Stimulated activated memory B cell treated with anti-CD40 and anti-IgM and Interleukin-4, amounts not matched to agents 10 μg/mL and 1 μg/mL and 100 μg/mL, for 72 hours (primary cell): Measurements from ENCODE around the gene FMN1.

Experiments
- ATAC-seq: fragments of 150-1000 bp; cut with Tn5 transposase; 2 replicates; pipeline ENCODE4 v1.10.0; 2021
- H3K27ac Mint-ChIP-seq: one replicate; pipeline ENCODE4 v1.8.0; 2022; ENCODE audit warnings: mild to moderate bottlenecking, mixed read lengths
- H3K27me3 Mint-ChIP-seq: one replicate; pipeline ENCODE4 v1.8.0; 2022; ENCODE audit warnings: mixed read lengths
- H3K36me3 Mint-ChIP-seq: one replicate; pipeline ENCODE4 v1.8.0; 2022; ENCODE audit warnings: mixed read lengths
- H3K4me1 Mint-ChIP-seq: one replicate; pipeline ENCODE4 v1.8.0; 2022; ENCODE audit warnings: mixed read lengths
- H3K4me3 Mint-ChIP-seq: one replicate; pipeline ENCODE4 v1.8.0; 2022; ENCODE audit warnings: mild to moderate bottlenecking, moderate library complexity, mixed read lengths
- H3K9me3 Mint-ChIP-seq: one replicate; pipeline ENCODE4 v1.8.0; 2022; ENCODE audit warnings: mixed read lengths

Gene FMN1

DNA sequence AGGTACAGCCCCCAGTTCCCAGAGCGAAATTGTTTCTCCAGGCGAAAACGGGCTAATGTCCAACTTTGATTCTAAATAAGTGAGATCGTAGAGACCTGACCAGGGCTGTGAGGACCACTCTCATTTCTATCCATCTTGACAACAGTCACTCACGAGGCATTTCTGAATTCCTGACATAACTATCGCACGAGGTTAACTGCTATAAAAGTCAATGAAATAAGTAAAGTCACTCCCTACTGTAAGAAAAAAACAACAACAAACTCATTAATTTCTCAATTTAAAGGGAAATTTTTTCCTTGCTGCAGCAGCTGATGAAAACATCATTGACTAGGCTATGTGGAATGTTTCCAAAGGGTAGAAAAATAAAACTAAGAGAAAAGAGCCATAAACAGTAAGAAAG is 407.6 kb downstream of the FMN1 start:
- Mint-ChIP-seq H3K27ac (no peak overlapping the region), H3K9me3 (peaks cover 2% of the 10 kb centered on the region), H3K4me3 (no peak overlapping the region), H3K4me1 (no peaks in the 10 kb centered on the region), H3K36me3 (no peaks in the 10 kb centered on the region), H3K27me3 (peaks cover 13% of the 10 kb centered on the region)
- no peak for ATAC-seq

DNA sequence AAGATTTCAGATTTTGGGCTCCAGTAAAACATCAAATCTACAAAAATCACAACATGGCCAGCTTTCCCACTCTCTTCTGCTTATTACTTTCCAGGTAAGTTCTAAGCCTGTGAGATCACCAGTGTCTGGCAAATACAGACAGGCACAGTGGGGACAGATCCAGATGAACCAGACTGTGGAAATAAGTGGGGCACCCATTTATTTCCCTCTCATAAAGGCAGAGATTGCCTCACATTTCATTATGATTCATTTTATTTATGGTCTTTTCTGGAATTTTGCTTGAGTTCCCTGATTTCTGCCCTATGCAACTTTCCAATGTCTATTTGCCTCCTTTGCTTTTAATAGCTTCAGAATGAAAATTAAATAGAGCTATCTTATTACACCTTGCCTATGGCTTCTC is 409.9 kb downstream of the FMN1 start:
- Mint-ChIP-seq H3K9me3 (no peaks in the 10 kb centered on the region), H3K27me3 (peaks cover 25% of the 10 kb centered on the region), H3K4me1 (no peaks in the 10 kb centered on the region), H3K27ac (no peak overlapping the region), H3K4me3 (no peak overlapping the region), H3K36me3 (no peaks in the 10 kb centered on the region)
- no peak for ATAC-seq

DNA sequence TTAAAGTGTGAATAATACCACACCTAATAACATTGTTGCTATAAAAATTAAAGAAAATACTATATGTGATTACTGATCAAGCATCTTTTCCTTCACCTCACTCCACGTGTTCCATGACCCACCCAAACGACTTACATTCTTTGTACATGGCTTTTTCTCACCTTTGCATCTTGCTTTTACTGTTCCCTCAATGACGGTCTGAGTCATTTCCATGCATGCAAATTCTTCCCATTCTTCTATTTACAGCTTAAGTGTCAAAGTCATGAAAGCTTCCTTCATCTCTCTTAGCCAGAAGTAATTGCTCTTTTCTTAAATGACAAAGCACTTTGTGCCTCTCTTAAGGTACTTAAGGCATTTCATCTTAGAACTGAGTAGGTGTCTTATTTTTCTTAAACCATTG is 412.7 kb downstream of the FMN1 start:
- Mint-ChIP-seq H3K4me3 (no peak overlapping the region), H3K9me3 (peaks cover 3% of the 10 kb centered on the region), H3K27ac (no peak overlapping the region), H3K36me3 (no peaks in the 10 kb centered on the region), H3K4me1 (no peaks in the 10 kb centered on the region), H3K27me3 (peaks cover 25% of the 10 kb centered on the region)
- no peak for ATAC-seq

DNA sequence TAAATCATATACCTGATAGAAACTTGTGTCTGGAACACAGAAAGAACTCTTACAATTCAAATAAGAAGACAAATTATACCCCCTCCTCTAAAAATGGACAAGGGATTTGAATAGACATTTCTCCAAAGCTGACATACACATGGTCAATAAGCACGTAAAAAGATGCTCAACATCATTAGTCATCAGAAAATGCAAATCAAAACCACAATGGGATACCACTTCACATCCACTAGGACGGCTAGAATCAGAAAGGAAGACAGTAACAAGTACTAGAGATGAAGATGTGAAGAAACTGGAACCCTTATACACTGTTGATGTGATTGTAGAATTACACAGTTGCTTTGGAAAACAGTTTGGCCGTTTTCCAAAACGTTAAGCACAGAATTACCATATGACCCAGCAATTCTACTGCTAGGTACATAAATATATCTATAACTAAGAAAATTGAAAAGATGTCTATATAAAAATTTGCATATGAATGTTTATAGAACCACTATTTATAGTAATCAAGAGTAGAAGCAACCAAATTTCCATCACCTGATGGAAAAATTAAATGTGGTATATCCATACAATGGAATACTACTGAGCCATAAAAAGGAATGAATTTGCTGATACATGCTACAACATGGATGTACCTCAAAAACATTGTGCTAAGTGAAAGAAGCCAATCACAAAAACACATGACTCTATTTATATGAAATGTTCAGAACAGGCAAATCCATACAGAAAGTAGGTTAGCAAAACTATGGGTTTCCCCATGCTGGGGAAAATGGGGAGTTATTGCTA is 415.9 kb downstream of the FMN1 start:
- peaks cover 41% of the 10 kb centered on the region for H3K27me3 Mint-ChIP-seq
- no peaks in the 10 kb centered on the region for H3K4me1 Mint-ChIP-seq
- no peaks in the 10 kb centered on the region for H3K36me3 Mint-ChIP-seq
- peaks cover 3% of the 10 kb centered on the region for H3K9me3 Mint-ChIP-seq
- H3K27ac Mint-ChIP-seq, result no peak overlapping the region
- no peak overlapping the region for H3K4me3 Mint-ChIP-seq
- ATAC-seq, result no peak

DNA sequence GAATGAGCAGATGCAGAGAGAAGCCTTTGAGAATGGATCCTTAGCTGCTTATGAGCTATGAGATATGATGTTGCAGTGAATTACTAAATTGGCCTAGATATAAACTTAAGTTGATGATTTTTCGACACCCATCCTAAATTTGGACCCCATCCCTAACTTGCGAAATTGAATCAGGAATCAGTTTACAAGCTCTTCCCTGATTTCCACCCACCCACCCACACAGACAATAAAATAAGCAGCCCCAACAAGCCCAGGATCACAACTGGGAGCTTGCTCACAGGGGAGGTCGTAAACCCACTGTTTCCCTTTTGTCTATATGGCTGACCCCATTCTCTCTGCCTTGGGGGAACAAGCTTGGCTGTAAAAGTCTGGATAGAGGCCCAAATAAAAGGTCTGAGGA is 419.4 kb downstream of the FMN1 start:
- Mint-ChIP-seq H3K36me3 (no peaks in the 10 kb centered on the region), H3K27ac (no peak overlapping the region), H3K9me3 (peaks cover 3% of the 10 kb centered on the region)

DNA sequence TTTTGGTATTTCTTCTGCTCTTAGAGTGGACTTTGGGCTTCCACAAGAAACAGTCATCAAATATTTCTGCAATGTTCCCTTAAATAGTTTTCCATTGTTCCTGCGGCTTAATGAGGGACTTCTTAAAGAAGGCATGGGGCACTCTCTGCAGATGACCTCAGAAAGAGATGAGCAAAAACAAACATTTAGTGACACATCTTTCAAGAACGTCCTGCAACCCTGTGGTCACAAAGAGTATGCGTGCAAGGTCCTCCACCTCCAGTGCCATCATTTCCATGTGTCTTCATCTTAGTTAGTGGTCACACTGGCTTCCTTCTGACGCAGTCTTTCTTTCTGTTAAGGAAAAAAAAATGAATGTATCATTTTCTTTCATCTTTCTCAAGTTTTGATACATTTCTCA is 420.5 kb downstream of the FMN1 start:
- no peaks in the 10 kb centered on the region for H3K4me1 Mint-ChIP-seq
- peaks cover 16% of the 10 kb centered on the region for H3K27me3 Mint-ChIP-seq
- H3K9me3 Mint-ChIP-seq, result peaks cover 3% of the 10 kb centered on the region
- no peak for ATAC-seq
- no peak overlapping the region for H3K4me3 Mint-ChIP-seq
- H3K27ac Mint-ChIP-seq, result no peak overlapping the region
- no peaks in the 10 kb centered on the region for H3K36me3 Mint-ChIP-seq

More for the DNA sequence above, 419.4 kb downstream of the FMN1 start:
- Mint-ChIP-seq H3K27me3 (peaks cover 16% of the 10 kb centered on the region), H3K4me3 (no peak overlapping the region), H3K4me1 (no peaks in the 10 kb centered on the region)
- no peak for ATAC-seq

DNA sequence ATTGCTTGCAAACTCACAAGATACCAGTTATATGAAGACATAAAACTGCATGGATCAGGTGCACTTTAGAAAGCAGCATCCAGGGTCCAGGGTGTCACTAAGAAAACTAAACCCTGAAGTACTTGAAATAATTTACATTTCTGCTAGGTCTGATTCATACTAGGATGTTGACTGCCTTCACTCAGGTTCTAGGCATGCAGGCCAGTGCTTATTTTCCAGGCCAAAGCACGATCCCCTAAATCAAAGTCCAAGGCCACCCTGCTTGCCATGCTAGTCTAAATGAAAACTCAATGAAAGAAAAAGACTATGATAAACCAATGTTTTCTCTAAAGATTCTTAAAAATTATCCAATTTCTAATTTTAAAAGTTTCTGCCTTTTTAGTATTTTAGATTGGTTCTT is 427.3 kb downstream of the FMN1 start:
- Mint-ChIP-seq H3K27me3 (peaks cover 18% of the 10 kb centered on the region), H3K4me3 (no peak overlapping the region), H3K4me1 (no peaks in the 10 kb centered on the region), H3K27ac (no peak overlapping the region), H3K9me3 (no peaks in the 10 kb centered on the region), H3K36me3 (no peaks in the 10 kb centered on the region)
- no peak for ATAC-seq

DNA sequence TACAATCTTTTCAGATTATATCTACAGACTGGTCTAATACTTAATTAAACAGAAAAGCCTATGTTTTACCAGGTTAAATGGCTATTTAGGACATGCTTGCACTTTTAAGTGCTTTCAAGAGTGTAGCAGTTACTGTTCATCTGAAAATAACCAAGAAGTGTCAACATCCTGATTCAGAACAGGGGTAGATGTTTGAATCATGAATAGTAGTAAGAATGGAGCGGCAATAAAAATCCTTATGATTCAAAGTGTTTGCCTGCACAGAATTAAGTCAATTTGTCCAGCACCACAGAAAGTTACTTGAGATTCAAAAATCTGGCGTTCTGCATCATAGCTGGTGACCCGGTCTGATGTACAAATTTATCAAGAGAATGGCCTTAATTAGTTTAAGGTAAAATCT is 428.4 kb downstream of the FMN1 start:
- peaks cover 30% of the 10 kb centered on the region for H3K27me3 Mint-ChIP-seq
- H3K9me3 Mint-ChIP-seq, result no peaks in the 10 kb centered on the region
- H3K4me1 Mint-ChIP-seq, result no peaks in the 10 kb centered on the region
- ATAC-seq, result no peak
- H3K36me3 Mint-ChIP-seq, result no peaks in the 10 kb centered on the region
- no peak overlapping the region for H3K27ac Mint-ChIP-seq
- H3K4me3 Mint-ChIP-seq, result no peak overlapping the region

DNA sequence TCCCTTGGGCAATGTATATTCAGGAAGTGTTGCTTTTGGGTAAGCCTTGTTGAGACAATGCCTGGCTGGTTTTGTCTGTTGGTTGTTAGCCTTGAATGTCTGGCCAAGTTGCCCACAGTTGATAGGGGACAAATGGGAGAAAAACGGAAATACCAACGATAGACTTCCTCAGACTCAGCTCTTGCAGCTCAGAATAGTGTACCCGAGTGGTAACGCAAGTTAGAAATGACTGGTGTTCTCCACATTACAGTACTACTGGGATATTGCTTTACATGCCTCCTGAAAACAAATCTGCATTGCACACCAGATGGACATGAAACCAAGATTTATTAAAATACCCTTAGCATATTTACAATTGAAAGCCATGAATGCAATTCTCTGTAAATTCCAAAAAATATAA is 429.3 kb downstream of the FMN1 start:
- H3K9me3 Mint-ChIP-seq, result no peaks in the 10 kb centered on the region
- no peaks in the 10 kb centered on the region for H3K36me3 Mint-ChIP-seq
- ATAC-seq, result no peak

DNA sequence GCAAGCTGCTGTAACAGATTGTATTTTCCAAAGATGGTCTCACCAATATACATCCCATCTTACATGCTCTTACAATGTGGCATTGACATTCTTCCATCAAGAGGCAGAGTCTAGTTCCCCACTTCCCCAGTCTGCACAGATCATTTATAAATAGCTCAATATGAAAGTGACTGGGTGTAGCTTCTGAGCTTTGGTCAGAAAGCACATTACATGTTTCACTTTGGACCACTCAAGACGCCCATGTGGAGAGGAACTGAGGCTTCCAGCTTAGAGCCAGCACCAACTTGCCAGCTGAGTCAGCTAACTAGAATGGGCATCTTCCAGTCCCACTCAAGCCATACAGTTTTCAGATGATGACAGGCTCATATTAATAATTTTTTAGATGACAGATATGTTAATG is 431.2 kb downstream of the FMN1 start:
- ATAC-seq, result no peak
- no peaks in the 10 kb centered on the region for H3K36me3 Mint-ChIP-seq
- no peak overlapping the region for H3K4me3 Mint-ChIP-seq
- H3K4me1 Mint-ChIP-seq, result no peaks in the 10 kb centered on the region
- H3K27me3 Mint-ChIP-seq, result peaks cover 47% of the 10 kb centered on the region
- no peaks in the 10 kb centered on the region for H3K9me3 Mint-ChIP-seq
- no peak overlapping the region for H3K27ac Mint-ChIP-seq

More for the DNA sequence above, 429.3 kb downstream of the FMN1 start:
- H3K27ac Mint-ChIP-seq, result no peak overlapping the region
- H3K27me3 Mint-ChIP-seq, result peaks cover 38% of the 10 kb centered on the region
- H3K4me1 Mint-ChIP-seq, result no peaks in the 10 kb centered on the region
- H3K4me3 Mint-ChIP-seq, result no peak overlapping the region

DNA sequence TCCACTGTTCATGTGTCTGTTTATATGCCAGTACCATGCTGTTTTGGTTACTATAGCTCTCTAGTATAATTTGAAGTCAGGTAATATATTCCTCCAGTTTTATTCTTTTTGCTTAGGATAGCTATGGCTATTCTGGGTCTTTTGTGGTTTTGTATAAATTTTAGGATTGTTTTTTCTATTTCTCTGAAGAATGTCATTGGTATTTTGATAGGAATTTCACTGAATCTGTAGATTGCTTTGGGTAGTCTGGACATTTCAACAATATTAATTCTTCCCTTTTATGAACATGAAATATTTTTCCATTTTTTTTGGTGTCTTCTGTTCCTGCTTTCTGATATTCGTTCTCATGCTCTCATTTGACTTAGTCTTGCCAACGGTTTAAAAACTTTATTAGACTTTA is 437.1 kb downstream of the FMN1 start:
- H3K27me3 Mint-ChIP-seq, result peaks cover 72% of the 10 kb centered on the region

DNA sequence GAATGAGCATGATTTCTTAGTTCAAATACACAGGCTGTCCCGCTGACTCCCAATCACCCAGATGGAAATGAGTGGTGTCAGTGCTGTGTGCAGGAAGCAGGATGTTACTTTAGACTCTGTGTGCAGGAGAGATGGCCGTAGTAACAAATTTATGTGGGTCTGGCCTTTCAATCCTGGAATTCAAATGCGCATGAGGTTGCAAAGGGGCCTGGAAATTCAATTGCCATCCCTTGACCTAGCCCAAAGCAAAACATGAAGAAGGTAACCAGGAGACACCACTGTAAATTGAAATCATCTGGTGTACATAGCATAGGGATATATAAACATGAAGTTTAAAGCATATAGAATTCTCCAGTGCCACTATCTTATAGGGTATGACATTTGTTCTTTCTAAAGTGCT is 443.5 kb downstream of the FMN1 start:
- H3K4me1 Mint-ChIP-seq, result no peaks in the 10 kb centered on the region
- no peak for ATAC-seq
- H3K27ac Mint-ChIP-seq, result no peak overlapping the region
- H3K4me3 Mint-ChIP-seq, result no peak overlapping the region
- no peaks in the 10 kb centered on the region for H3K36me3 Mint-ChIP-seq
- H3K27me3 Mint-ChIP-seq, result peaks cover 39% of the 10 kb centered on the region
- H3K9me3 Mint-ChIP-seq, result no peaks in the 10 kb centered on the region

More for the DNA sequence above, 437.1 kb downstream of the FMN1 start:
- ATAC-seq, result no peak
- Mint-ChIP-seq H3K36me3 (no peaks in the 10 kb centered on the region), H3K4me1 (no peaks in the 10 kb centered on the region), H3K4me3 (no peak overlapping the region), H3K27ac (no peak overlapping the region), H3K9me3 (peaks cover 10% of the 10 kb centered on the region)

DNA sequence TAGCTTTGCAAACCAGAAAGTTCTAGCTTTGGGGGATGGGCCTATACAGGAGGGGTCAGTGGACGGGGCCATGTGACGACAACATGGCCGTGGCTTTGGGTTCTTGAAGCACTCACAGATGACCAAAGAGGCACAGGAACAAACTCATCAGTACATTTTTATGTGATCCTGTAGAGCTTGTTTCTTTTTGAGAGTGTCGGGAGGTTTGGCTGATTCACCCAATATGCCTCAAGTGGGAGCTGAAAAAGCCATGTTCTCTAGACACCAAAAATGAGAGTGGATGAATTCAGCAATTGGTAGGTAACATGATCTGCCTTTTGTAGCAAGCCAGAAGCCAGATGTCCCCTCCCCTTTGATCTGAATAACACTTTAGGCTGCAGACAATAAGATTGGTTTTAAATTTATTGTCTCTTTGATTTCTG is 446.6 kb downstream of the FMN1 start:
- Mint-ChIP-seq H3K27me3 (peaks cover 29% of the 10 kb centered on the region), H3K36me3 (no peaks in the 10 kb centered on the region), H3K4me1 (no peaks in the 10 kb centered on the region), H3K4me3 (no peak overlapping the region), H3K9me3 (no peaks in the 10 kb centered on the region), H3K27ac (no peak overlapping the region)
- ATAC-seq, result no peak

DNA sequence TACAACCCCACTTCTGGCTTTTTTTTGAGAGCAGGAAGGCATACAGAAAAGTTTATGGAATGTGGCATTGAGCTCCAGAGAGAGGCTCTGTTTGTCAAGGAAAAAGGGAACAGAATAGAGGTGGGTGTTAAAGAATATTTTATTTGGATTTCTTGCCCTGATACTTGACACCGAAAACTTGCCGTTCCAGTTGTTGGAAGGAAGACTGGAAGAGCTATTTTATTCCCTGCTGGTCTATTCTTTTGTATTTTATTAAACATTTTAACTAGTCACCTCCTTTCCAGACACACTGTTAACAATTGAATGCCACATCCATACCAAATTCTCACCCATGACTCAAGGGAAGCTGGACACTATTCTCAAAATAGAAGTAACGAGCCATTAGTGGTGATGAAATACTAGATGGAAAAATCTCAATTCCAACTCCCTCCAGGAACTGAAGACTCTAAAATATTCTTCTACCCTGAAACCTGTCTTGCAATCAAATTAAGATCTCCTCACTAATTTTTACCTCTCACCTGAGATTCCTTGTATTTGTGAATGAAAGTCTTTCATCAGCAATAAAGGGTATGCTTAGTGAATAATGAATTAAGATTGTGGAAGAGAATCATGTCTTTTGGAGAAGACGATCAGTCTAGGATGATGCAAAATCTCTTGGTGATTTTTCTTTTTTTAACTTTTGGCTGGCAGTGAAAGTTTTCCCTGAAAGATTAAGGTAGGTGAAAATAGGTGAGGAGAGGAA is 448.2 kb downstream of the FMN1 start:
- Mint-ChIP-seq H3K4me3 (no peak overlapping the region), H3K9me3 (peaks cover 3% of the 10 kb centered on the region), H3K27ac (no peak overlapping the region), H3K36me3 (no peaks in the 10 kb centered on the region), H3K4me1 (no peaks in the 10 kb centered on the region), H3K27me3 (peaks cover 24% of the 10 kb centered on the region)
- ATAC-seq, result no peak

DNA sequence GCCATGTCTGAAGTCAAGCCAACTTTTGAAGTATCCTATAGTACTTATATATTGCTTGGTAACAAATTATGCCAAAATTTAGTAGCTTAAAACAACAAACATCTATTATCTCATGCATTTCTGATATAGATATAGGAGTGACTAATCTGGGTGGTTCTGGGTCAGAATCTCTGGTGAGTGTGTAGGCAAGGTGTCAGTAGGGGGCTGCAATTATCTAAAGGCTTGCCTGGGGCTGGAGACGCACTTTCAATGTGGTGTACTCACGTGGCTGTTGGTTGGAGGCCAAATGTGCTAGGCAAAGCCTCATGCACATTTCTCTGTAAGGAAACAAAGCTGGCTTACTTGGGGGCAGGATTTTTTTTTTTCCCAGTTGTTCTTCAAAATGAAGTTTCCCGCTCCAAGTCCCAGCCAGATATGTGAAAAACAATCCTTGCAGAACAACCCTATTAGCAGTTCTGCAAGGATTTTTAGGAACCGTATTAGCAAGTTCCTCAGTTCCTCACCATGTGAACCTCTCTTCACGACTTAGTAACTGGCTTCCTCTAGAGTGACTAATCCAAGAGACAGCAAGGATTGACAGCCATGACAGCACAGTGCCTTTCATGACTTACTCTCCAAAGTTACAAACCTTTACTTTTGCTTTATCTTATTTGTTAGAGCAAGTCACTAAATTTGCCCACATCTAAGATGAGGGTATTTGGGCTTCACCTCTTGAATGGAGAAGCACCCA is 450.9 kb downstream of the FMN1 start:
- Mint-ChIP-seq H3K4me1 (no peaks in the 10 kb centered on the region), H3K27me3 (peaks cover 27% of the 10 kb centered on the region), H3K27ac (no peak overlapping the region), H3K36me3 (peaks cover 5% of the 10 kb centered on the region), H3K4me3 (no peak overlapping the region), H3K9me3 (peaks cover 15% of the 10 kb centered on the region)
- ATAC-seq, result no peak
